Pulmonary artery endothelial cell (primary cell): Measurements from ENCODE around the gene DMWD. TPM values are rescaled to one million over a fixed set of nuclear protein-coding genes. Genes with fewer than 3 reads are reported as not detected.
"Not testable (repeated sequence)": the region's sequence is repeated elsewhere in the genome, so short reads cannot be mapped to it uniquely, and the experiment has no call there.

Source experiments
- DNase-seq: peaks from one replicate; pipeline ENCODE4 v3.0.0-alpha.2; 2011; ENCODE audit warnings: low read depth, low spot score
- total RNA-seq: library from RNA; depleted of rRNA; stranded (reverse); fragments of >200 nt; gene quantifications from 2 replicates; pipeline ENCODE4 v1.2.3, GENCODE V29; 2014

The DMWD gene
- total RNA-seq, 1 donor from 2014 or later, result 27.2 TPM

DNA sequence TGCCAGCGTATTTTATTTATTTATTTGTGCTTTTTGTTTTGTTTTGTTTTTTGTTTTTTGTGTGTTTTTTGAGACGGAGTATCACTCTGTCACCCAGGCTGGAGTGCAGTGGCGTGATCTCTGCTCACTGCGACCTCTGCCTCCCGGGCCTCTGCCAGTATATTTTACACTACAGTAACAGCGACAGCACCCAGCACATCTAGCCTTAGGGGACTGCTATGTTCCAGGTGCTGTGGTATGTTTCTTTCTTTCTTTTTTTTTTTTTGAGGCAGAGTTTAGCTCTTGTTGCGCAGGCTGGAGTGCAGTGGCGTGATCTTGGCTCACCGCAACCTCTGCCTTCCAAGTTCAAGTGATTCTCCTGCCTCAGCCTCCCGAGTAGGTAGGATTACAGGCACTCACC lies 41.2 kb downstream of the DMWD start:
- not testable (repeated sequence) for DNase-seq

DNA sequence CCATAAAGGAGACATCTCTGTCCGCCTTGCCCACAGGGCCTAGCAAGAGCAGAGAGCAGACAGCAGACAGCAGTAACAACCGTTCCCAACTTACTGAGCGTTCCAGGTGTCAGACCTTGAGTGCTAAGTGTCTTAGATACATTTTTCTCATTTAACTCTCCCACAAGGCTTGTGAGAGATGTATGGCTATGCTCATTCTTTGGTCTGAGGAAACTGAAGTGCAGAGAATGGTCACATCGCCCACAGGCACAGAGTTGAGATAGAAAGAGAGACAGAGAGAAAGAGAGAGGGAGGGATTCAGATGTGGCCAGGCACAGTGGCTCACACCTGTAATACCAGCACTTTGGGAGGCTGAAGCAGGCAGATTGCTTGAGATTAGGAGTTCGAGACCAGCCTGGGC lies 45.1 kb downstream of the DMWD start:
- no peak for DNase-seq

DNA sequence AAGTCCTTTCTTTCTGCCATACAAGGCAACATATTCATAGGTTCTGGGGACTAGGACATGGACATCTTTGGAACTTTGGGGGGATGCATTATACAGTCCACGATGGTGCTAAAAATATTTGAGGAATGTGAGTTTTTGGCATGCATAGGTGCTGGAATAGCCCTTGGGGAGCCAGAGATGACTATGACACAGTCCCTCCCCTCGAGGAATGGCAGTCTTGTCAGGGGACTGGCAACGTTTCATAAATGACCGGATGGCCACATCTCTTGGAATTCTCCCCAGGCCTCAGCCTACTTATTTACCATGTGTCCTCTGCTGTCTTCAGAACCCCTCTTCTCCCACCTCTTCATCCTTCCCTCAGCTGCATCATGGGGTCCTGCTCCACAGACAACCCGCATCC lies 45.8 kb downstream of the DMWD start:
- DNase-seq, result no peak

DNA sequence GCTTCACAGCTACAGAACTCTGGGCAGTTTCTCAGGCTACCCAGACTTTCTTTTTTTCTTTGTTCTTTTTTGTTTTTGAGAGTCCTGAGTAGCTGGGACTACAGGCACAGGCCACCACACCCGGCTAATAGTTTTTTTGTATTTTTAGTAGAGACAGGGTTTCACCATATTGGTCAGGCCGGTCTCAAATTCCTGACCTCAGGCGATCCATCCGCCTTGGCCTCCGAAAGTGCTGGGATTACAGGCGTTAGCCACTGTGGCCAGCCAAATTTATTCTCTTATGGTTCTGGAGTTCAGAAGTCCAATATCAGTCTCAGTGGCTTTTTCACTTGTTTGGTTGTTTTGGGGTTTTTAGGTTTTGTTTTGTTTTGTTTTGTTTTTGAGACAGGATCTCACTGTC lies 47.0 kb downstream of the DMWD start:
- DNase-seq, result no peak

DNA sequence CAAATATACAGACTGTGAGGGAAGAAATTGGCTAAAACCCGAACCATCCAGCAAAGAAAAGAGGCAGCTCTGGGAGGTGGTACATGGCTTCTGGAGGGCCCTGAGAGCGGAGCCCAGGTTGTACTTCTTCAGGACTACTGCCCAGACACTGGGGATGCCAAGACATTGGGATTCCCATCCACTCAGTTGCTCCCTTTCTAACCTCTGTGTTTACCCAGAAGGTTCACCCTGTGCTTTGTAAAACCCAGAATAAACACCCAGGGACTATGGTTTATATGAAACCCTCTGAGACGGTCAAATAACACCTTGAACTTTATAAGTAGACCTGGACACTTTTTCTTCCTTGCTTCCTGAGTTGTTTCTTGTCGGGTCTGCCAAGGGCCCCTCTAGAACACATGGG lies 49.7 kb downstream of the DMWD start:
- no peak for DNase-seq

DNA sequence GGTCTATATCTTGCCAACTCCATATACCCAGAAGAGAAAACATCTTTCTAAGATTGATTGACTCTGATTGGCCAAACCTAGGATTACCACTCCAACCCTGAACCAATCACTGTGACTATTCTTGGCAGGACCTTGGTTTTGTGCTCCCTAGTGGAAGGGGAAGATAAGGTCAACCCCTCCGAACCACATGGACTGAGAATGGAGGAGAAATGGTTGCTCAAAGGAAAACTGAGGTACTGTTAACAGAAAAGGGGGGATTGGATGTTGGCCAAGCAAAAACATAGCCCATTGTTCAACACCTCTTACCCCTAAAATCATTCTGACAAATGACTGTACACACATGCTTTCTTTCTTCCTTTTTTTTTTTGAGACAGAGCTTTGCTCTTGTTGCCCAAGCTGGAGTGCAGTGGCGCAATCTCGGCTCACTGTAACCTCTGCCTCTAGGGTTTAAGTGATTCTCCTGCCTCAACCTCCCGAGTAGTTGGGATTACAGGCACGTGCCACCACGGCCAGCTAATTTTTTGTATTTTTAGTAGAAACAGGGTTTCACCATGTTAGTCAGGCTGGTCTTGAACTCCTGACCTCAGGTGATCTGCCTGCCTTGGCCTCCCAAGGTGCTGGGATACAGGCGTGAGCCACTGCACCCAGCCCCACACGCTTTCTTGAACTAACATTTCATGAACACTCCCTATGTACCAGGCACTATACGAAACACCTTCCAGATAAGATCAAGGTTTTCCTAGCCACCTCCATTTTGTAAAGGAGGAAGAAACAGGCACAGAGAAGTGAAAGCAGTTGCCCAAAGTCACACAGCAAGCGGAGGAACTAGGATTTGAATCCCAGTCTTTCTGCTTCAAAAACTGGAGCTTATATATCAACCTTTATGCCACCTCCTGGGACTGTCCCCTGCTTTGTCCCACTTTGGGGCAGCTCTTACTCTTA lies 52.9 kb downstream of the DMWD start:
- DNase-seq, result no peak

DNA sequence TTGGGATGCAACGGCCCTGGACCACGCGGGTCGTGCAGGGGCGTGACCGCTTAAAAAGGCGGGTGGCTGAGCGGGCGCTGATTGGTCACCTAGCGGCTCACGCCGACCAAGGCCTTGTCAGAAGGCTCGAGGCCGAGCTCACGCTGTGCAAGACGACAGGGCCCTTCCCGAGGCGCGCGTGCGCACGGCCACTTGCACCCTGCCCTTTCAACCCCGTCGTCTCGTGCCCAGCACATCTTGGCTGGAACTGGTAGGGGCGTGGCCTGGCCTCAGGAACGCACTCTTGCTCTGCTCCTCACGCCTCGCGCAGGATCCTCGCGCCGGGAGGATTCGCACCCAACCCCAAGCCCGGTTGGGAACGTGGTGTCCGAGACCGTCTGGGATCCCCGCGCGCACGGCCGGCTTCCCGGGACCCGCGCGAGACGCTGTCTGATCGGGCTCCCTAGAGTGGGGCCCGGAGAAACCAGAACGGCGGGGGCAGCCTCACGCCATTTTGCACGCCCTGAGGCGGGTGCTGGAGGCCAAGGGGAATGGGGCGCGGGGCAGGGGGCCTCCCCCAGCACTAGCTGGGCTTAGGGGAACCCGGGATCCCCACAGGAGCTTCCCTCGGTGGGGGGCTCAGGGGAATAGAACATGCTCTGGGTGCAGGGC lies 59.4 kb downstream of the DMWD start, which contains the start of gene MEIOSIN:
Gene MEIOSIN (plus strand): TSS at position 280 of the 651 bp plus-strand sequence. CDS start 1,938 bp downstream, outside the sequence.
- DNase-seq, result no peak

Other genes starting within 250 kb of the DMWD start
- gene OPA3, start 208.0 kb downstream of the DMWD start, total RNA-seq, result 6.0 and 9.7 TPM in 2 replicates
- gene GPR4, start 190.6 kb downstream of the DMWD start, total RNA-seq, result 4.0 and 5.7 TPM in 2 replicates
- 22.2 and 35.6 TPM in 2 replicates for gene EML2, start 153.4 kb downstream of the DMWD start, total RNA-seq
- under 0.01 TPM in 1 of 2 replicates, not detected in the other for gene GIPR, start 124.6 kb downstream of the DMWD start, total RNA-seq
- 324 and 581 TPM in 2 replicates for gene SNRPD2, start 100.9 kb downstream of the DMWD start, total RNA-seq
- 18.7 and 23.3 TPM in 2 replicates for gene QPCTL, start 100.2 kb downstream of the DMWD start, total RNA-seq
- 5.3 and 6.5 TPM in 2 replicates for gene FBXO46, start 61.9 kb downstream of the DMWD start, total RNA-seq
- not detected in 2 replicates for gene MEIOSIN, start 59.4 kb downstream of the DMWD start, total RNA-seq
- gene SIX5, start 23.6 kb downstream of the DMWD start, total RNA-seq, result 3.4 and 5.6 TPM in 2 replicates
- gene DMPK, start 10.4 kb downstream of the DMWD start, total RNA-seq, result 6.0 and 9.0 TPM in 2 replicates
- 0.04 and 0.07 TPM in 2 replicates for gene RSPH6A, start 22.5 kb upstream of the DMWD start, total RNA-seq
- gene SYMPK, start 70.3 kb upstream of the DMWD start, total RNA-seq, result 34.1 and 43.3 TPM in 2 replicates
- gene FOXA3, start 71.5 kb upstream of the DMWD start, total RNA-seq, result not detected in 2 replicates
- 23.1 and 24.3 TPM in 2 replicates for gene IRF2BP1, start 93.3 kb upstream of the DMWD start, total RNA-seq
- 0.79 and 1.4 TPM in 2 replicates for gene MYPOP, start 109.8 kb upstream of the DMWD start, total RNA-seq
- gene NANOS2, start 121.9 kb upstream of the DMWD start, total RNA-seq, result not detected in 2 replicates
- gene NOVA2, start 181.0 kb upstream of the DMWD start, total RNA-seq, result 3.4 and 4.0 TPM in 2 replicates
- gene CCDC61, start 202.6 kb upstream of the DMWD start, total RNA-seq, result 7.3 and 9.5 TPM in 2 replicates
- not detected in 2 replicates for gene PGLYRP1, start 230.2 kb upstream of the DMWD start, total RNA-seq
- 0.07 TPM in 1 of 2 replicates, not detected in the other for gene IGFL4, start 248.2 kb upstream of the DMWD start, total RNA-seq